Stimulated activated CD4-positive, alpha-beta T cell treated with anti-CD3 and anti-CD28 coated beads, Interleukin-4, amount 100 ng/mL, for 48 hours (primary cell): ENCODE data around the gene FCRLB.
"Not testable (repeated sequence)": the region's sequence is repeated elsewhere in the genome, so short reads cannot be mapped to it uniquely, and the experiment has no call there.

Experiments used
- DNase-seq, 2 donors: peaks; one replicate each; pipeline ENCODE4 v3.0.0-alpha.2; 2020; ENCODE audit warnings: low read depth in 2 of 2

FCRLB gene

GRCh38 chr1:161720956-161721737, at the start of gene FCRLB:
Gene FCRLB, plus strand, starts transcription at chr1:161721544. Its CDS starts 1,129 bp downstream, at chr1:161722673.
- no peak for DNase-seq

- not testable (repeated sequence) for DNase-seq
Measured at GRCh38 chr1:161673437-161673836, 47.9 kb upstream of the FCRLB start.

GRCh38 chr1:161674447-161674846, 46.9 kb upstream of the FCRLB start:
- DNase-seq = not testable (repeated sequence)

GRCh38 chr1:161674908-161675307, 46.4 kb upstream of the FCRLB start:
- not testable (repeated sequence) for DNase-seq

- DNase-seq = no peak
Measured at GRCh38 chr1:161676441-161676840, 44.9 kb upstream of the FCRLB start.

- no peak for DNase-seq
Measured at GRCh38 chr1:161676958-161677689, 44.2 kb upstream of the FCRLB start.

- no peak for DNase-seq
Measured at GRCh38 chr1:161678500-161678899, 42.8 kb upstream of the FCRLB start.

- no peak for DNase-seq
Measured at GRCh38 chr1:161681879-161682278, 39.5 kb upstream of the FCRLB start.

- DNase-seq = no peak
Measured at GRCh38 chr1:161688946-161689345, 32.4 kb upstream of the FCRLB start.

GRCh38 chr1:161691846-161692245, 29.5 kb upstream of the FCRLB start:
- DNase-seq = no peak

- DNase-seq = not testable (repeated sequence)
Measured at GRCh38 chr1:161693020-161693712, 28.2 kb upstream of the FCRLB start.

- DNase-seq = not testable (repeated sequence)
Measured at GRCh38 chr1:161698302-161698701, 23.0 kb upstream of the FCRLB start.

- no peak for DNase-seq
Measured at GRCh38 chr1:161702250-161702649, 19.1 kb upstream of the FCRLB start.

GRCh38 chr1:161705537-161705936, 15.8 kb upstream of the FCRLB start:
- DNase-seq = no peak

GRCh38 chr1:161706113-161706481, 15.2 kb upstream of the FCRLB start:
- no peak for DNase-seq

GRCh38 chr1:161706482-161707347, 14.6 kb upstream of the FCRLB start, which contains the start of gene FCRLA:
Gene FCRLA, plus strand, starts transcription at chr1:161707229. Its CDS starts 36 bp downstream, at chr1:161707265.
- no peak for DNase-seq

GRCh38 chr1:161707503-161707902, 13.8 kb upstream of the FCRLB start:
- no peak for DNase-seq

- DNase-seq = no peak
Measured at GRCh38 chr1:161709373-161709772, 12.0 kb upstream of the FCRLB start.

- DNase-seq = no peak
Measured at GRCh38 chr1:161710560-161710959, 10.8 kb upstream of the FCRLB start.

- DNase-seq = no peak
Measured at GRCh38 chr1:161718559-161719324, 2.6 kb upstream of the FCRLB start.

- no peak for DNase-seq
Measured at GRCh38 chr1:161719325-161719611, 2.1 kb upstream of the FCRLB start.
